GM23248 (cell line): ENCODE data around the gene VANGL1.

ENCODE experiments used
- EZH2 ChIP-seq: fragments of 200-600 bp; sonication (generic); IDR thresholded peaks from 2 replicates; pipeline ENCODE4 v1.6.1; 2018; ENCODE audit warnings: antibody characterized with exemption, mild to moderate bottlenecking; ENCODE audit not compliant: insufficient read depth, poor library complexity, severe bottlenecking
- EZH2phosphoT487 ChIP-seq: fragments of 200-600 bp; sonication (generic); IDR thresholded peaks from 2 replicates; pipeline ENCODE4 v1.6.1; 2018; ENCODE audit warnings: antibody characterized with exemption, moderate library complexity, mild to moderate bottlenecking, low read depth; ENCODE audit not compliant: insufficient read depth

DNA sequence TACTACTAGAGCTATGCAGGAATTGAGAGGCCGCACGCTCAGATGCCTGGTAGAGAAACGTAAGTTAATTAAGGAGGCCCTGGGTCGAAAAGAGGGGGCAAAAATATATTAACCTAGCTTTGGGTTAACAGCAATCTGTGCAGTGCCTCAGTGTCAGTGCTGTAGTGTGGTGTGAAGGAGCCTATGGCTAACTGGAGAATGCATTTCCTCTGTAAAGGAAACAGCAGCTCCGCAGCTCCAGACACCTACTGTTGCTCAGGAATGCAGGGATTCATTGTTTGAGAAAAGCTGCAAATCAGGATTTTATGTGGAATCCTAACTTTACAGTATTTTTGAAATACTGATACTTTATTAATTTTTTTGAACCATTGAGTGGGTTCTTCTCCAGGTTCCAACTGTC is 18.4 kb downstream of the VANGL1 start:
- TF ChIP-seq EZH2phosphoT487 (no peak), EZH2 (no peak)
